Measurements from ENCODE around the gene UBA3. TPM values are rescaled to one million over a fixed set of nuclear protein-coding genes. Genes with fewer than 3 reads are reported as not detected.

UBA3 gene
- total and polyA plus RNA-seq, 4 donors: 41.2 to 107 (median 49.1) TPM

DNA sequence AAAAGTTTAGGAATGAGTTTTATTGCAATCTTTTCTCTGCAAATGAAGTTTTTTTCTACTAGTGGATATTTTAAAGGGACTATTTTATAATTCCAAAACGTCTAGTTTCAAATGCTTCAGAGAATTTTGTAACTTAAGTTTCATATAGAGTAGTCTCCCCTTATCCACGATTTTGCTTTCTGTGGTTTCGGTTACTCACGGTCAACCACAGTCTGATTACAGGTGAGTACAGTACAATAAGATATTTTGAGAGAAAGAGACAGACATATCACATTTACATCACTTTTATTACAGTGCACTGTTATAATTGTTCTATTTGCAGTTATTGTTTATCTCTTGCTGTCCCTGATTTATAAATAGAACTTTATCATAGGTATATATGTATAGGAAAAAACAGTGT, 59.3 kb downstream of the UBA3 start:
- Histone ChIP-seq H3K27ac (ENCODE audit: low read depth in 1 of 2, low read length in 1 of 2) (no peak overlapping the region), H3K9ac (ENCODE audit: insufficient read depth in 1 of 2, low read length in 2 of 2) (no peak overlapping the region)
- ATAC-seq (ENCODE audit: insufficient read depth, low FRiP score): no peak

GRCh38 chr3:69020424-69020823, 59.7 kb downstream of the UBA3 start:
- ATAC-seq (ENCODE audit: insufficient read depth, low FRiP score): no peak
- TF ChIP-seq CTCF (IDR thresholded peaks at IDR 0.05; ENCODE audit: control extremely low read depth, extremely low read depth): no peak
- Histone ChIP-seq H3K27me3 (ENCODE audit: control insufficient read depth in 3 of 3, insufficient read depth in 3 of 3, low read length in 2 of 3) (no peaks in the 10 kb centered on the region), H3K4me1 (ENCODE audit: control insufficient read depth in 5 of 5, insufficient read depth in 5 of 5, low read length in 5 of 5) (peaks cover 0 to under 1% (median 0%) of the 10 kb centered on the region in 5 donors), H3K4me3 (no peak overlapping the region), H3K27ac (ENCODE audit: low read depth in 1 of 2, low read length in 1 of 2) (no peak overlapping the region), H3K9me3 (ENCODE audit: control insufficient read depth in 4 of 4, insufficient read depth in 3 of 4, low read length in 3 of 4) (no peaks in the 10 kb centered on the region), H3K9ac (ENCODE audit: insufficient read depth in 1 of 2, low read length in 2 of 2) (no peak overlapping the region), H3K36me3 (ENCODE audit: control insufficient read depth in 4 of 4, insufficient read depth in 4 of 4, low read length in 4 of 4) (peaks cover 1 to 20% (median 12%) of the 10 kb centered on the region in 4 donors)
- whole genome bisulfite sequencing, 2 donors: 48 to 53% methylated on average over 2 of the region's 2 CpGs
- peak in 1 of 3 donors; percentile 29 for DNase-seq

More for the DNA sequence above, 59.3 kb downstream of the UBA3 start:
- DNase-seq: no peak
- 72 to 75% methylated on average over 4 of the region's 4 CpGs for WGBS, 2 donors
- peaks cover 1 to 25% (median 15%) of the 10 kb centered on the region in 4 donors for H3K36me3 ChIP-seq (ENCODE audit: control insufficient read depth in 4 of 4, insufficient read depth in 4 of 4, low read length in 4 of 4)
- no peak for TF ChIP-seq CTCF (IDR thresholded peaks at IDR 0.05; ENCODE audit: control extremely low read depth, extremely low read depth)
- H3K4me1 ChIP-seq (ENCODE audit: control insufficient read depth in 5 of 5, insufficient read depth in 5 of 5, low read length in 5 of 5): no peaks in the 10 kb centered on the region
- H3K4me3 ChIP-seq: no peak overlapping the region
- no peaks in the 10 kb centered on the region for H3K27me3 ChIP-seq (ENCODE audit: control insufficient read depth in 3 of 3, insufficient read depth in 3 of 3, low read length in 2 of 3)
- no peaks in the 10 kb centered on the region for H3K9me3 ChIP-seq (ENCODE audit: control insufficient read depth in 4 of 4, insufficient read depth in 3 of 4, low read length in 3 of 4)

DNA sequence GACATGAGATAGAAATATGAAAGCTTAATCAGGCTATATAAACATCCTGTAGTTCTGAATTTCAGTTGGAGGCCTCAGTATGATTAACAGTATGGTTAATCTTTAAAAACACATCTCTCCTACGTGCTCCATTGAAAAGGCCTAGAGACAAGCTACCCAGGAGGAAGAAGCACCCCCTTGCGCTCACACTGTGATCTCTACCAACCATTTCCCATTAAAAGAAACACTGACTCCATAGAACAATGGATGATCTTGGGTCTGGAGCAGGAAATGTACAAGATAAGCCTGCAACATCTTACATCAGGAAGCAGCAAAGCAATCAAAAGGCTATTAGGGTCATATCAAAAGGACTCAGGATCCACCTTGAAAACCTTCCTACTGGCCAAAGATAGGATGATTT, 63.3 kb downstream of the UBA3 start:
- TF ChIP-seq CTCF (IDR thresholded peaks at IDR 0.05; ENCODE audit: control extremely low read depth, extremely low read depth): no peak
- ATAC-seq (ENCODE audit: insufficient read depth, low FRiP score): no peak
- Histone ChIP-seq H3K27me3 (ENCODE audit: control insufficient read depth in 3 of 3, insufficient read depth in 3 of 3, low read length in 2 of 3) (no peaks in the 10 kb centered on the region), H3K9me3 (ENCODE audit: control insufficient read depth in 4 of 4, insufficient read depth in 3 of 4, low read length in 3 of 4) (no peaks in the 10 kb centered on the region), H3K36me3 (ENCODE audit: control insufficient read depth in 4 of 4, insufficient read depth in 4 of 4, low read length in 4 of 4) (peaks cover 0 to 6% (median 2%) of the 10 kb centered on the region in 4 donors), H3K4me3 (no peak overlapping the region), H3K9ac (ENCODE audit: insufficient read depth in 1 of 2, low read length in 2 of 2) (no peak overlapping the region), H3K27ac (ENCODE audit: low read depth in 1 of 2, low read length in 1 of 2) (no peak overlapping the region), H3K4me1 (ENCODE audit: control insufficient read depth in 5 of 5, insufficient read depth in 5 of 5, low read length in 5 of 5) (peaks cover 0 to 14% (median 8%) of the 10 kb centered on the region in 5 donors)
- peak in 2 of 3 donors; percentile 17 to 44 for DNase-seq
- WGBS, 2 donors: 63 to 82% methylated on average over 2 of the region's 2 CpGs

GRCh38 chr3:69016102-69016501, 64.1 kb downstream of the UBA3 start:
- WGBS, 2 donors: 86 to 90% methylated on average over 4 of the region's 4 CpGs
- Histone ChIP-seq H3K36me3 (ENCODE audit: control insufficient read depth in 4 of 4, insufficient read depth in 4 of 4, low read length in 4 of 4) (peaks cover 0 to 6% (median 1%) of the 10 kb centered on the region in 4 donors), H3K27me3 (ENCODE audit: control insufficient read depth in 3 of 3, insufficient read depth in 3 of 3, low read length in 2 of 3) (no peaks in the 10 kb centered on the region), H3K4me1 (ENCODE audit: control insufficient read depth in 5 of 5, insufficient read depth in 5 of 5, low read length in 5 of 5) (peaks cover 0 to 22% (median 11%) of the 10 kb centered on the region in 5 donors), H3K27ac (ENCODE audit: low read depth in 1 of 2, low read length in 1 of 2) (no peak overlapping the region), H3K9me3 (ENCODE audit: control insufficient read depth in 4 of 4, insufficient read depth in 3 of 4, low read length in 3 of 4) (no peaks in the 10 kb centered on the region), H3K9ac (ENCODE audit: insufficient read depth in 1 of 2, low read length in 2 of 2) (no peak overlapping the region), H3K4me3 (no peak overlapping the region)
- TF ChIP-seq CTCF (IDR thresholded peaks at IDR 0.05; ENCODE audit: control extremely low read depth, extremely low read depth): no peak
- ATAC-seq (ENCODE audit: insufficient read depth, low FRiP score) (no peak), DNase-seq (no peak)
